GM23248 (cell line): ENCODE measurements around the gene ENSA.
"Not testable (repeated sequence)": the region's sequence is repeated elsewhere in the genome, so short reads cannot be mapped to it uniquely, and the experiment has no call there.

Source experiments
- EZH2 ChIP-seq: fragments of 200-600 bp; sonication (generic); IDR thresholded peaks from 2 replicates; pipeline ENCODE4 v1.6.1; 2018; ENCODE audit warnings: antibody characterized with exemption, mild to moderate bottlenecking; ENCODE audit not compliant: insufficient read depth, poor library complexity, severe bottlenecking
- EZH2phosphoT487 ChIP-seq: fragments of 200-600 bp; sonication (generic); IDR thresholded peaks from 2 replicates; pipeline ENCODE4 v1.6.1; 2018; ENCODE audit warnings: antibody characterized with exemption, moderate library complexity, mild to moderate bottlenecking, low read depth; ENCODE audit not compliant: insufficient read depth

- not testable (repeated sequence) for TF ChIP-seq EZH2phosphoT487, EZH2
These were observed 9.0 kb upstream of the ENSA start for GRCh38 chr1:150638430-150638829.
